GM19455 (cell line): ENCODE results near the gene CNOT3.
"Not testable (repeated sequence)": the region's sequence is repeated elsewhere in the genome, so short reads cannot be mapped to it uniquely, and the experiment has no call there.

ENCODE experiments used
- ATAC-seq: cut with Tn5 transposase; IDR thresholded peaks from one replicate; pipeline ENCODE4 v1.9.1; 2021; ENCODE audit not compliant: unreplicated experiment

The CNOT3 gene

DNA sequence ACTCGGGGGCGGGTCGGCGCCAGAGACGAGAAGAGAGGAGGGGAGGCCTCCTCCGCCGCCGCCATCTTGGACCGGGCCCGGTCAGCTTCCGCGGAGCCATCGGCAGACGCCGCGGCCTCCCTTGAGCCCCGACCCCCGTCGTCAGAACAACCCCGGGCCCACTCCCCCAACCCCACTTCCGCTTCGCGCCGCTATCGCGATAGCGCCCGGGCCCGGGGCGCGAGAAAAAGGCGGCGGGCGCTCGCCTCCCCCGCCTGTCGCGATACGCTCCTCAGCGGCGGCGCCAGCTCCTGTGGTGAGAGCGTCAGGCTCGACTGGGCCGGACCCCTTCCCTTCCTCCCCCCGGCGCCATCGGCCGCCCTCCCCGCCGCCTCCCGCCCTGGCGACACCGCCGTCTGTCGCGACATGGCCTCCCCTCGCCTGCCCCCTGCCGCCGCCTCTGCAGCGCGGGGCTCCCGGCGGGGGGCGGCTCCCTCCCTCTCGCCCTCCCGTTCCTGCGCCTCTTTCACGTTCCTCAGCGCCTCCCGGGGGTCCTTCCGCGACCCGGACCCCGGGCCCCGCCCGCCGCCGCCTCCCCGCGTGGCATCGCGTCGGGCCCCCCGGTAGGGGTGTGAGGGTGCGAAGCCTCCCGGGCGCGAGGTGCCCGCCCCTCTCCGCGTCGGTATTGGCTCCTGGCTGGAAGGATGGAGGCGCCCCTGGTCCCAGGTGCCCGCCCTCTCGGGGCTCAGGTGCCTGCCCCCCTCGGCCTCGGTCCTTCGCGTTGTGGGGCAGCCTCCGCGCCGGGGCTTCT lies at the start of gene CNOT3:
TSS of gene CNOT3 (plus strand) at position 64 of the 790 bp plus-strand sequence. CDS start 5,217 bp downstream, outside the sequence.
- ATAC-seq = no peak

DNA sequence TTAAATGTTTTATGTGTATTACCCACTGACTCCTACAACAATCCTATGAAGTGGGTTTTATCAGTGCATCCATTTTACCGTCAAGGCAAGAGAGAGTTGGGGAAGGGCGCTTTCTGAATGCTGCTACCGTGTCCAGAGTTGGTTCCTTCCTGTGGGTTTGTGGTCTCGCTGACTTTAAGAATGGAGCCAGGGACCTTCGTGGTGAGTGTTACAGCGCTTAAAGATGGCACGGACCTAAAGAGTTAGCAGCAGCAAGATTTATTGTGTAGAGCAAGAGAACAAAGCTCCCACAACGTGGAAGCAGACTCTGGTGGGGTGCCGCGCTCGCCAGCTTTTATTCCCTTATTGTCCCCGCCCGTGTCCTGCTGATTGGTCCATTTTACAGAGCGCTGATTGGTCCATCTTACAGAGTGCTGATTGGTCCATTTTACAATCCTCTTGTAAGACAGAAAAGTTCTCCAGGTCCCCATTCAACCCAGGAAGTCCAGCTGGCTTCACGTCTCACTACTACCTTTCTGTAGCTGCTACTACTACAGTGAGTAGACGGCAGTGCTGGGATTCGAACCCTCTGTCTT lies 43.0 kb upstream of the CNOT3 start:
- no peak for ATAC-seq

DNA sequence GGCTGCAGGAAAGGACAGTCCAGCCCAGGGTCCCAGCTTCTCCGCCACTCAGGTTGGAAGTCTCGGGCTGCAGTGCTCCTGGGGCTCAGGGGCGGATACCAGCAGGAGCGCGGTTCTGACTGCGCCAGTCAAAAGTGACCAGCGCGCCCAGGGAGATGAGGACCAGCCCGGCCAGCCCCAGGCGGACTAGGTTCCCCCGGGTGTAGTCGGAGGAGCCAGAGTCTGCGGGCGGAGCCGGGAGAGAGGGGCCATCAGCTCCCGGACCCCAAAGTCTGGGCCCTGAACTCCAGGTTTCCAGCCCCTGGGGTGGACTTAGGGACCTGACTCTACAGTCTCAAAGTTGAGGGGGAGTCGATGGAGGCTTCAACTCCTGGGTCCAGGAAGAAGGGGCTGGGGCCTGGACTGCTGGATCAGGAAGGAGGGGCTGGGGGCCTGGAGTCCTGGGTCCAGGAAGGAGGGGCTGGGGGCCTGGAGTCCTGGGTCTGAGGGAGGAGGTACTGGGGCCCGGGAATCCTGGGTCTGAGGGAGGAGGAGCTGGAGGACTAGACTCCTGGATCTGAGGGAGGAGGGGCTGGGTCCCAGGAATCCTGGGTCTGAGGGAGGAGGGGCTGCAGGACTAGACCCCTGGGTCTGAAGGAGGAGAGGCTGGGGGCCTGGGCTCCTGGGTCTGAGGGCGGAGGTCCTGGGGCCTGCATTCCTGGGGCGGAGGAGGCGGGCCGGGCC lies 42.3 kb upstream of the CNOT3 start:
- ATAC-seq = no peak

DNA sequence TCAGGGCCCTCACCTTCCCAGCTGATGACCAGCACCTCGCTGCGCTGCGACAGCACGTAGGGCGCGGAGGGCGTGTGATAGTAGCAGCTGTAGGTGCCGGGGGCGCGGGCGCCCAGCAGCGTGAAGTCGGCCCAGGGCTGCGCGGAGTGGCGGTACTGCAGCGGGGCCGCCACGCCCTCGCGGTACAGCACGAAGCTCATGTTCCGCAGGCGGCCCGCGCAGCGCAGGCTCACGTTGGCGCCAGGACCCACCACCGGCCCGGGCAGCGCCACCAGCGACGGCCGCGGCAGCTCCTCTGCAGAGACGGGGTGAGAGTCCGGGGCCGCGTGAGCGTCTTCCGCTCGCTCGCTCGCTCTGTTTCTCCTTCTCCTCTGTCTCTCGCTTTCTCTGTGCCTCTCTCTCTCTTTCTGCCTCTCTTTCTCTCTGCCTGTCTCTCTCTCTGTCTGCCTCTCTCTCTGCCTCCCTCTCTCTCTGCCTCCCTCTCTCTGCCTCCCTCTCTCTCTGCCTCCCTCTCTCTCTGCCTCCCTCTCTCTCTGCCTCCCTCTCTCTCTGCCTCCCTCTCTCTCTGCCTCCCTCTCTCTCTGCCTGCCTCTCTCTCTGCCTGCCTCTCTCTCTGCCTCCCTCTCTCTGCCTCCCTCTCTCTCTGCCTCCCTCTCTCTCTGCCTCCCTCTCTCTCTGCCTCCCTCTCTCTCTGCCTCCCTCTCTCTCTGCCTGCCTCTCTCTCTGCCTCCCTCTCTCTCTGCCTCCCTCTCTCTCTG lies 41.5 kb upstream of the CNOT3 start:
- not testable (repeated sequence) for ATAC-seq

DNA sequence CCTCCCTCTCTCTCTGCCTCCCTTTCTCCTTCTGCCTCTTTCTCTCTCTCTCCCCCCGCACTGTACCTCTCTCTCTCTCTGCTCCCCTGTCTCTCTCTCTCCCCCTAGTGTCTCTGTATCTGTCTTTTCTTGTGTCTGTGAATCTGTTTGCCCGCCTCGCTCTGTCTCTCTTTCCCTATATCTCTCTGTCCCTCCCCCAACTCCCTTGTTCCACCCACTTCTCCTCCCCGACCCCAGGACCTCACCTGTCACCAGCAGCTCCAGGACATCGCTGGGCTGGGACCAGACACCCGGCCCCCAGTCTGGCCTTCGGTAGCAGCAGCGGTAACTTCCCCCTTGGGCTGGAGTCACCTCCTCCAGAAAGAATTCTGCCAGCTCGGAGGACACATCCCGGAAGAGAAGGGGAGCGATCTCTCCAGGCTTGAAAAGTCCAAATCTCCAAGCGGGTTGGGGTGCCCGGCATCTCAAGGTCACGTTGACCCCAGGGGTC lies 40.9 kb upstream of the CNOT3 start:
- ATAC-seq = no peak

DNA sequence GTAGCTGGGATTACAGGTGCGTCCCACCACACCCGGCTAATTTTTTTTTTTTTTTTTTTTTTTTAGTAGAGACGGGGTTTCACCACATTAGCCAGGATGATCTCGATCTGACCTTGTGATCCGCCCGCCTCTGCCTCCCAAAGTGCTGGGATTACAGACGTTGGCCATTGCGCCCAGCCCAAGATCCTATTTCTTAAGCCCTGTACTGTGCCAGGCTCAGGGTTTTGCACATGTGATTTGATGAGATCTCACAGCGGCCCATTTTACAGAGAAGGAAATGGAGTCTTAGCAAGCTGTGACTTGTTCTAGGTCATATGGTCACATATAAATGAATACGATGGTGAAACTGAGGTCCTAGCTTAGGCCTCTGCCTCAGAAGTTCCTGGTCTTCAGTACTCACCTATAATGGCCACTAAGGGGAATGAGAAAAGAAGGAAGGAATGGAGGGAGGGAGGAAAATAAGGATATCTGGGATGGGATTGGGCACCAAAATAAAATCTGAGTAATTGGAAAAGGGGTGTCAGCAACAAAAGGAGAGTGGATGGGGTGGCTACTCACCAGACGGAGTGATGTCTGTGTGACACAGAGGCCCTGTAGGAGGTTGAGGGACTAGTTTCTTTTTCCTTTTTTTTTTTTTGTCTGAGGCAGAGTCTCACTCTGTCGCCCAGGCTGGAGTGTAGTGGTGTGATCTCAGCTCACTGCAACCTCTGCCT lies 38.2 kb upstream of the CNOT3 start:
- no peak for ATAC-seq

DNA sequence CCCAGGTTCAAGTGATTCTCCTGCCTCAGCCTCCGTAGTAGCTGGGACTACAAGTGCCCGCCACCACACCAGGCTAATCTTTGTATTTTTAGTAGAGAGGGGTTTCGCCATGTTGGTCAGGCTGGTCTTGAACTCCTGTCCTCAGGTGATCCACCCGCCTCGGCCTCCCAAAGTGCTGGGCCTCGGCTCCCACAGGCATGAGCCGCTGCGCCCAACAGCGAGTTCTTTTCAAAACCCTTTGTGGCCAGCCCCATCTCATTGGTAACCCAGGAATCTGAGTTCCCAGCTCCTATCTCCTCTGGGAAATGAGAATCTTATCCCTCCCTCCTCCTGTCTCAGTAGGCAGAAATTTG lies 37.7 kb upstream of the CNOT3 start:
- ATAC-seq = not testable (repeated sequence)

DNA sequence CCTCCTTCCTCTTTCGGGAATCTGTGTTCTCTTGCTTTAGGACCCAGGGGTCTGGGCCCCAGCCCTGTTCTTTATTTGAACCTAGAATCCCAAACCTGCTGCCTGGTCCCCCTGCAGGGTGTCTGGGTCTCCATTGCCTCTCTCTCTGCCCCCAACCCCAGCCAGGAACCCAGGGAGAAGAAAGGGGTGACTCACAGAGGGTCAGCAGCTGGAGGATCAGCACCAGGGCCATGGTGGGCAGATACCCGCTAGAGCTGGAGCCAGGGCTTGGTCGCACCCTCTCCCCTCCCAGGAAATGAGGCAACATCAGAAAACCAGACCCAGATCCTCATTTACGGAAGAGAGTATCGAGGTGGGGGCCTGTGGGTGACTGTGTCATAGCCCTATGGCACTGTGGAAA lies 37.0 kb upstream of the CNOT3 start, which contains the start of gene OSCAR:
TSS of gene OSCAR (minus strand) at position 243 of the 400 bp plus-strand sequence. CDS start at position 232, 11 bp downstream.
- ATAC-seq = no peak

DNA sequence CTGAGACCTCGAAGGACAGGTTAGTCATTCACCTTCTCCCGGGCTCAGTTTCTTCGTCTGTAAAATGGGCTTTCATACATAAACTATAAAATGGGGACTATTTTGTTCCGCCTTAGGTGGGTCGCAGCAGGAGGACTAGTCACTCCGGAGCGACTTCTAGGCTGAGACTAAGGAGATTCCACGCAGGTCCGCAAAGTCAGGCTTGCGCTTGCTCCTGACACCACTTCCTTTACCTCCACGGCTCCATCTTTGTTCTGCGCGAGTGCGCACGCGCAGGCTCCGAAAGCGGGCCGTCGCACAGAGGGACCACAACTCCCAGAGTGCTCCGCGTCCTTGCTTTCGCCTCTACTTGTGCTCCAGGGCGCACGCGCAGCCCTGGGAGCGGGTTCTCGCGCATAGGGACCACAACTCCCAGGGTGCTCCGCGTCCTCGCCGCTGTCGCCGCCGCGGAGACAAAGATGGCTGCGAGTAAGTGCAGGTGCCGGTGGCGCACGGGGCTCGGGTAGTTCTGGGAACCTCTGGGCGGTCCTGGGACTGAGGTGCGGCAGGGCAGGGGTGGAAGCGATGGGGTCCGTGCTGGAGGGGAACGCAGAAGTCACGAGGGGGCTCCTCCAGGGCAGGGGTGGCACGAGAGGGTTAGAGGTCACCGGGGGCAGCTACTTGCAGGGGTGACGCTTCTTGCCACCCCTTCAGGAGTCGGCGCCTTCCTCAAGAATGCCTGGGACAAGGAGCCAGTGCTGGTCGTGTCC lies 35.0 kb upstream of the CNOT3 start, which contains the start of gene NDUFA3:
TSS of gene NDUFA3 (plus strand) at position 435 of the 749 bp plus-strand sequence. CDS start at position 459, 24 bp downstream.
- ATAC-seq = peak; percentile 85

DNA sequence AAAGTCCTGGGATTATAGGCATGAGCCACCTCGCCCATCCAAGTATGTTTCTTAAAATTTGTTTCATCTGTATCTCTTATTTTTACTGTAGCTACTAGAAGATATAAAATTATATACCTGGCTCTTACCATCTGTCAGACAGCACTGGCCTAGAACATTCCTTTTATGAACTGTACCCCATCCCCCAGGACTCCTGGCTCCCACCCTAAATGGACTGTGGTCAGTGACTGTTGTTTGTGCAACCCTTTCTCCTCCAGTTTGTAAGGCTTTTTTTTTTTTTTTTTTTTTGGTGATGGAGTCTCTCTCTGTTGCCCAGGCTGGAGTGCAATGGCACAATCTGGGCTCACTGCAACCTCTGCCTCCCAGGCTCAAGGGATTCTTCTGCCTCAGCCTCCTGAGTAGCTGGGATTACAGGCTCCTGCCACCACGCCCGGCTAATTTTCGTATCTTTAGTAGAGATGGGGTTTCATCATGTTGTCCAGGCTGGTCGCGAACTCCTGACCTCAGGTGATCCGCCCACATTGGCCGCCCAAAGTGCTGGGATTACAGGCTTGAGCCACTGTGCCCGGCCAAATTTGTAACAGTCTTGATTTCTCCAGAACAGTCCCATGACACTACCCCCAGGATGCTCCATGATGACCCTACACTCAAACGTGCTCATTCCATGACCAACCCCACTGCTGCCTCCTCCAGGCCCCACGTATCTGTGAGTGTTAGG lies 32.4 kb upstream of the CNOT3 start:
- ATAC-seq = no peak

DNA sequence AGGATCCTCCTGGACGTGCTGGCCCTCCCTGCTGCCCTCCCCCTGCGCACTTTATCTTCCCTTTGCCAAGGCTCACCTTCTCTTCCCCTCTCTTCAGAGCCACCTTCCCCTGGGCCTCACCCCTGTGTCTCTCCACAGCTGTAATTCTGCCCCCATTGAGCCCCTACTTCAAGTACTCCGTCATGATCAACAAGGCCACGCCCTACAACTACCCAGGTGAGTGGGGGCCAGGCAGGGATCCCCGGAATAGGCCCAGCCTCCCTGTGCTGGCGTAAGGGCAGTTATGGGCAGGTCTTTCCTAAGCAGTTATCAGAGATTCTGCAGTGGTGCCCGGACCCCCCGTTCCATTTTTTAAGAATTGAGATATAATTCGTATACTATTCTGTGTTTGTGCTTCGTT lies 31.8 kb upstream of the CNOT3 start:
- ATAC-seq = no peak

DNA sequence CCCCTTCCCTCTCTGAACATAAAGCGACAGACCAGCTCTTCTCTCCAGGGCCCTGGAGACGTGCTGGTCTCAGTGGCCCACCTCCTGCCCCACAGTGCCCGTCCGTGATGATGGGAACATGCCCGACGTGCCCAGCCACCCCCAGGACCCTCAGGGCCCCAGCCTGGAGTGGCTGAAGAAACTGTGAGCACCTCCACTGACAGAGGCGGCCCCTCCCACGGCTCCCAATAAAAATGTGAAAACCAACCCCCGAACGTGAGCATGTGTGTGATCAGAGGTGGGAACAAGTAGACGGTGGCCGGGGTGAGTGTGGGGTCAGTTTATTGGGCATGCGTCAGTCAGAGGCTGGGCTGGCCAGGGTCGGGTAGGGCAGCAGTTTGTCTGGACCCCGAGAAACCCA lies 30.8 kb upstream of the CNOT3 start:
- no peak for ATAC-seq

DNA sequence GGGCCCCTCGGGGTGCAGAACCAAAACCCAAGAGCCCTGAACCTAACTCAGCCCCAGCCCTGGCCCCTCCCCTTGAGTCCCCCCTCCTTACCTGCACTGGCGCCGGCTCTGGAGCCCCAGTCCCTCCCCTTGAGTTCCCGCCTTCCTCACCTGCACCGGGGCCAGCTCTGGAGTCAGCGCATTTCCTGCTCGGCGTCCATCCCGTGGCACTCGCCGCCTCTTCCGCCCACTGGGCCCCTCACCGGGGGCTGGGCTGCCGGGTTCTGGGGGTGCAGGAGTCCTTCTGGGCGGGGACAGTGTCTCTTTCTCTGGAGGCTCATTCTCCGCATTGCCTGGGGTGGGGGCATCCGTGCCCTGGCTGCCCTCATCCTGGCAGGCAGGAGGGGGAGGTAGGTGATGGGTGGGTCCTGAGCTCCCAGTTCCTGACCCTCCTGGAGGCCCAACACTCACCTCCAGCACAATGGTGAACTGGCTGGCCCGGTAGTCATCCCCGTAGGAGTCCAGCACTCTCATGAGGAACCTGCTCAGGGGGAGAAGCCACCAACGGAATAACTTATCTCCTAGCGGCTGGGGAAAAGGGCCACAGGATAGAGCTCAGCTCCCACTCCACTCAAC lies 29.6 kb upstream of the CNOT3 start:
- ATAC-seq = no peak

DNA sequence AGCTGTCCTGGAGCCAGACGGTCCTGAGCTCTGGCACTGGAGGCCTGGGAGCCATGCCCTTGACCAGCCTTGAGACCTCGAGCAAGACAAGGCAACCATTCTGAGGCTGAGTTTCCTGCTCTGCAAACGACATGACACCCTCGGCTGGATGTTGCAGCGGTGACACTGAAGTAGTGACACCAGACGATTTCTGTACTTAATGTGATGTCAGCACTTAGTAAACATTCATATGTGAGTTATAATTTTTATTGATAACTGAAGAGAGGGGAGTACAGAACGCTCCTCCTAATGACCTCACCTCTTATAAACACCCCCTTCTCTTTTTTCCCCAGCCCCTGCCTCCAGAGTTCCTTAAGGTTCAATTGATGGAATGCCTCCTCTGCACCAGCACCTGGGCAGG lies 29.1 kb upstream of the CNOT3 start:
- ATAC-seq = no peak

DNA sequence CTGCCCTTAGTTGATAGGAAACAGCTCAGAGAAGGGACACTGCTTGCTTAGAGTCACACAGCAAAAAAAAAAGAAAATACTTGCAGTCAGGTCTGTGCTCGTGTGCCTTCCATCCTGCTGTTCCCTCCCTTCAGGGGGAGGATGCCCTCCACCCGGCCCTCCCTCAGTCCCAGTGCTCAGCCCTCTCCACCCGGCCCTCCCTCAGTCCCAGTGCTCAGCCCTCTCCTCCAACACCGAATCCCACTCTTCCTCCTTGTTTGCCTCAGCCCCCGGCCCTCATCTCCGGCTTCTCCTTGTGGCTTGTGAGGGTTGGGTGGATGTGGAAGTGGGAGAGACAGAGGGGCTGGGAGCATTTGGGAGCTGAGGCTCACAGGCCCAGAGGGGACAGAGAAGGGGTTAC lies 27.9 kb upstream of the CNOT3 start:
- ATAC-seq = no peak

DNA sequence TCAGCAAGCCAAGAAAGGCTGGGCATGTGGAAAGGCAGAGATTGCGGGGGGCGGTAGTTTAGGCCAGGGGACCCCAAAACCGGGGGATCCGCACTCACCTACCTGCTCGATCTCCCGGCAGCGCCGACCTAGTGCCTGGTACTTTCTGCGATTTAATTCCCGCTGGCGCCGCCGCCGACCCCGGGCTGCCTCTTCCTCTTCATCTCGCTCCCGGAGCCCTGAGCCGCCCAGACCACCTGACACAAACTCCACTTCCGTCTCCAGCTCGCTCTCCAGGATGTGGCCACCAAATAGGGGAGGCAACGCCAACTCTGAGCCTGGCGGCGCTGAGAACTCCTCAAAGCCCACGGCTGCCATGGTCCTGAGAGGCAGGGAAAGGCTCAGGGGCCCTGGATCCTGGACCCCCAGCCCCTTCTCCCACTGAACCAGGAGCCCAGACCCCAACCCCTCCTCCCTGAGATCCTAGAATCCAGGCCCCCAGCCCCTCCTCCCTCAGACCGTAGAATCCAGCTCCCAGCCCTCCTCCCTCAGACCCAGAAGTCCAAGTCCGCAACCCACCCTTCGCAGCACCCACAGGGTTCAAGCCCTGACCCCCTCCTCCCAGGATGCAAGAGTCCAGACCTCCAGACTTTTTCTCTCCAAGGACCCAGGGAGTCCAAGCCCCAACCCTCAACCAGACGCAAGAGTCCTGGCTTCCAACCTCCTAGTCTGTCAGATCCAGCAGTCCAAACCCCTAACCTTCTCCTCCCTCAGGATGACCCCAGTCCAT lies 23.0 kb upstream of the CNOT3 start:
- ATAC-seq = no peak

DNA sequence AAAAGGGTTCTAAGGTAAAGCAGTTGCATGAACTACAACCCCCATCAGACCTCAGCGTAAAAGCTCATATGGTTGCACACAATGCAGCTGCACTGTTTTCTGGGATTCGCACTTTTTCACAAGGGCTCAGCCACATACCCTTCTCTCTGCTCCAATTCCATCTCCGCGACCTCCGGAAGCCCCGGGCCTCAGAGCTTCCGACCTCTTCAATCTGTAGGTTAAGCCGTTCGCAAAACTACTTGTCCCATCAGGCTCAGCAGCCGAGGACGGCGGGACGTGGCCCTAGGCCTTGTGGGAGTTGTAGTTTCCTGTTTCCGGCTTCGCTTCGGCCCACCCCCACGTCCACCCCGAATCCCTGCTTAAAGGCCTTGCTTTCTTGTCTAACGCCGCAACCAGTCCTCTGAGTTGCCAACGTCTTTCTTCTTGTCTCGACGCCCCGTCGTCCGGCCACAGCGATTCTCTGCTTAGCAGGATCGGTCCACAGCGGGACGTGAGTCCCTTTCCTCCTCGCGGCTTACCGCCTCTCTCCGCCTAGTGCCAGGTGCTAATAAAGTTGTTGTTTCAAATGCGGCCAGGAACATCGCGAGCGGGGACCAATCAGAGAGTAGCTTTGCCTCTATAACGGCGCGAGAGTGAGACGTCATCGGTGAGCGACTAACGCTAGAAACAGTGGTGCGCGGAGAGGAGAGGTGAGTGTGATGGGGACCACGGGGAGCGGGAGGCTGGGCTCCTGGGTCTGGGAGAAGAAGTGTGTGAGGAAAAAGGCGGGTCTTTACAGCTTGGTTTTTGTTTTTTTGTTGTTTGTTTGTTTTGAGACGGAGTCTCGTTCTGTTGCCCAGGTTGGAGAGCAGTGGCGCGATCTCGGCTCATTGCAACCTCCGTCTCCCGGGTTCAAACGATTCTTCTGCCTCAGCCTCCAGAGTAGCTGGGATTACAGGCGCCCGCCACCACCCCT lies 22.2 kb upstream of the CNOT3 start, which contains the start of the genes PRPF31 and TFPT:
TSS of gene PRPF31 (plus strand) at position 646 of the 955 bp plus-strand sequence. CDS start 2,525 bp downstream, outside the sequence.
TSS of gene TFPT (minus strand) at position 549 of the 955 bp plus-strand sequence. CDS start at position 161, 388 bp downstream.
- peak; percentile 87 for ATAC-seq
